Endothelial cell of umbilical vein (primary cell): ENCODE results near the gene CARMIL1. TPM values are rescaled to one million over a fixed set of nuclear protein-coding genes. Genes with fewer than 3 reads are reported as not detected.

Experiments used
- BruUV-seq: library from RNA; stranded (reverse); fragments of 400-500 nt; replicated peaks from 2 replicates; lab custom pipeline; 2021; lab: Mats Ljungman, UMichigan
- CTCF ChIA-PET: fragments of 300-600, 350-600 bp; sonication (Branson Sonifier 250); formaldehyde crosslinking; loops from one replicate; lab custom pipeline; 2021; ENCODE audit warnings: antibody characterized with exemption, inconsistent platforms; lab: Charles Lee
- POLR2A ChIA-PET: fragments of 300-600, 350-600 bp; sonication (Branson Sonifier 250); formaldehyde crosslinking; loops from one replicate; lab custom pipeline; 2021; ENCODE audit warnings: antibody characterized with exemption, inconsistent platforms; lab: Charles Lee
- DNase-seq: peaks from one replicate; pipeline ENCODE4 v3.0.0-alpha.2; 2011; ENCODE audit warnings: low read depth, low spot score
- FAIRE-seq: peaks from 2 replicates; lab custom pipeline; 2011; peaks lifted over from hg19 to GRCh38; lab: Jason Lieb, UNC
- H2AFZ ChIP-seq: 2 replicates; pipeline ENCODE4 v1.6.0; 2012; ENCODE audit warnings: low read depth, low read length, control low read depth, inconsistent platforms
- H3K27ac ChIP-seq: 2 replicates; pipeline ENCODE4 v1.5.1; 2011; ENCODE audit warnings: low read depth, mild to moderate bottlenecking, control low read depth, low read length, moderate library complexity; ENCODE audit not compliant: insufficient read depth
- H3K27me3 ChIP-seq, 2 experiments: 2 replicates each; pipeline versions ENCODE4 v1.6.0 to v1.6.1; 2011; ENCODE audit warnings: low read length in 2 of 2, mixed read lengths in 1 of 2; ENCODE audit not compliant: control insufficient read depth in 2 of 2, insufficient read depth in 2 of 2
- H3K36me3 ChIP-seq, 2 experiments: 2 replicates in 1 of 2; 3 replicates in 1 of 2; pipeline ENCODE4 v1.5.1; 2011; ENCODE audit warnings: low read length in 2 of 2, mild to moderate bottlenecking in 1 of 2, moderate library complexity in 1 of 2; ENCODE audit not compliant: control insufficient read depth in 2 of 2, insufficient read depth in 2 of 2; ENCODE audit errors: extremely low read depth in 1 of 2
- H3K4me1 ChIP-seq: 3 replicates; pipeline ENCODE4 v1.5.1; 2011; ENCODE audit warnings: mild to moderate bottlenecking, low read length; ENCODE audit not compliant: control insufficient read depth, insufficient read depth; ENCODE audit errors: extremely low read depth
- H3K4me2 ChIP-seq: 2 replicates; pipeline ENCODE4 v1.6.1; 2011; ENCODE audit warnings: low read length, control low read depth, mixed read lengths; ENCODE audit not compliant: insufficient read depth
- H3K4me3 ChIP-seq, 3 experiments: fragments of 200-600 bp in 1 of 3; sonication (generic), shearing (Covaris generic) in 1 of 3; replicated peaks in 1 of 3; 2 replicates each; pipeline ENCODE4 v1.5.1; 2011 to 2016; ENCODE audit warnings: control low read depth in 3 of 3, low read length in 3 of 3, mild to moderate bottlenecking in 2 of 3, inconsistent platforms in 1 of 3, low read depth in 1 of 3, moderate library complexity in 1 of 3; ENCODE audit not compliant: insufficient read depth in 1 of 3
- H3K79me2 ChIP-seq: 2 replicates; pipeline ENCODE4 v1.6.0; 2012; ENCODE audit warnings: low read length, inconsistent platforms; ENCODE audit not compliant: control insufficient read depth, insufficient read depth
- H3K9ac ChIP-seq: replicated peaks from 2 replicates; pipeline ENCODE3; 2011; ENCODE audit warnings: low read length, control low read depth; ENCODE audit not compliant: insufficient read depth; ENCODE audit errors: extremely low read depth
- H3K9me1 ChIP-seq: replicated peaks from 3 replicates; pipeline ENCODE4 v1.6.0; 2011; ENCODE audit warnings: mild to moderate bottlenecking, low read length; ENCODE audit not compliant: control insufficient read depth, insufficient read depth; ENCODE audit errors: extremely low read depth
- H3K9me3 ChIP-seq: replicated peaks from 2 replicates; pipeline ENCODE4 v1.5.1; 2012; ENCODE audit warnings: low read length, inconsistent platforms; ENCODE audit not compliant: control insufficient read depth, insufficient read depth
- H4K20me1 ChIP-seq: replicated peaks from 2 replicates; pipeline ENCODE3; 2011; ENCODE audit warnings: mild to moderate bottlenecking, low read length; ENCODE audit not compliant: control insufficient read depth, insufficient read depth; ENCODE audit errors: extremely low read depth
- EZH2 ChIP-seq: IDR thresholded peaks from 2 replicates; pipeline ENCODE4 v1.6.1; 2012; ENCODE audit warnings: borderline replicate concordance, low read depth, mild to moderate bottlenecking, moderate library complexity, low read length, inconsistent platforms; ENCODE audit not compliant: severe bottlenecking
- FOS ChIP-seq: IDR thresholded peaks from 2 replicates; pipeline ENCODE4 v1.6.1; 2011; ENCODE audit warnings: mild to moderate bottlenecking, low read length, moderate library complexity, borderline replicate concordance; ENCODE audit not compliant: insufficient read depth
- GATA2 ChIP-seq: IDR thresholded peaks from 2 replicates; pipeline ENCODE4 v1.7.0; 2011; ENCODE audit warnings: low read depth, mild to moderate bottlenecking, moderate library complexity, mixed read lengths, low read length; ENCODE audit not compliant: insufficient read length, insufficient read depth
- JUN ChIP-seq: IDR thresholded peaks from 2 replicates; pipeline ENCODE4 v1.6.1; 2011; ENCODE audit warnings: borderline replicate concordance, low read depth; ENCODE audit not compliant: insufficient read length, insufficient read depth
- MYC ChIP-seq: IDR thresholded peaks from one replicate; pipeline ENCODE4 v1.6.1; 2011; ENCODE audit warnings: mild to moderate bottlenecking, low read depth, low read length
- POLR2A ChIP-seq: IDR thresholded peaks from 2 replicates; pipeline ENCODE4 v1.6.1; 2012; ENCODE audit warnings: low read depth, mild to moderate bottlenecking, control low read depth, low read length
- POLR2AphosphoS5 ChIP-seq: IDR thresholded peaks from 2 replicates; pipeline ENCODE4 v1.6.1; 2012; ENCODE audit warnings: low read depth, mild to moderate bottlenecking, control low read depth, low read length, moderate library complexity; ENCODE audit not compliant: insufficient read depth
- dilution Hi-C: fragments of 300-500 bp; cut with MboI; formaldehyde crosslinking; loops from one replicate; pipeline ENCODE4 v1.15.0; 2019; ENCODE audit warnings: low sequenced_read_pairs; ENCODE audit not compliant: extremely low pct_ligation_motif_present
- intact Hi-C: fragments of 100-400 bp; cut with micrococcal nuclease; formaldehyde crosslinking; loops from one replicate; pipeline ENCODE4 v1.10.0; 2022
- polyA plus RNA-seq, 4 experiments: library from polyadenylated mRNA; depleted of rRNA in 3 of 4; stranded (reverse) in 3 of 4; unstranded in 1 of 4; fragments of >200 nt; gene quantifications; 2 replicates each; pipeline versions ENCODE4 v1.2.1 to v1.2.3, GENCODE V29; 2011 to 2012; ENCODE audit warnings: missing spikeins in 1 of 4
- total RNA-seq: library from RNA; stranded (reverse); gene quantifications from 2 replicates; pipeline ENCODE4 v1.2.3, GENCODE V29; 2021
- TF ChIP-seq, protein P1 (sequence below), 2 donors: IDR thresholded peaks; 1 replicate in 1 of 2; 2 replicates in 1 of 2; pipeline ENCODE4 v1.5.1; 2011; ENCODE audit warnings: low read length in 2 of 2, mild to moderate bottlenecking in 2 of 2, moderate library complexity in 2 of 2, control low read depth in 1 of 2, inconsistent platforms in 1 of 2, low read depth in 1 of 2; ENCODE audit not compliant: insufficient read depth in 1 of 2; ENCODE audit errors: extremely low read depth in 1 of 2
- TF ChIP-seq, protein P2 (sequence below): IDR thresholded peaks from 2 replicates; pipeline ENCODE4 v1.6.1; 2011; ENCODE audit not compliant: insufficient read depth, insufficient read length

CARMIL1 gene
- total and polyA plus RNA-seq, 2 donors (not counting 3 experiments of a cell fraction or from before 2014, with no cell fraction given): 1.3 to 8.7 TPM

DNA sequence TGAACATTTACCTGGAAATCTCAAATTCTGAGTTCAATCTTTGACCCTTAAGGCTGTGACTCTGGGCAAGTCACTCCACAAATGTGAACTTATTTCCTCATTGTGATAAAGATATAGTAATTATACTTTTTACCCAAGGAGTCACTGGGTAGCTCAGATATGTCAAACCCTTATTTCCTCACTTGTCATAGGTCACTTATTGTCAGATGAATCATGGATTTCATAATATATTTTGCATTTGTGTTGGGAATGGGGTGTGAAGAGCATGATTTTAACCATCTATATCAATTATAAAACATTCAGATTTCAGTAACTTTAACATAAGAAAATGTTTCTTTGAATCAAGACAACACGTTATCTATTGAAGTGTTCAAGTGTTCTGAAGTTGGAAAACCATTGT lies 3.7 kb upstream of the CARMIL1 start:
- no peaks in the 10 kb centered on the region for H3K9me3 ChIP-seq
- no peaks in the 10 kb centered on the region for H3K36me3 ChIP-seq
- H2AFZ ChIP-seq: no peak overlapping the region
- no peak overlapping the region for H3K9ac ChIP-seq
- no peak overlapping the region for H3K4me3 ChIP-seq
- no peak overlapping the region for H3K27ac ChIP-seq
- dilution Hi-C loops: no loop called here
- no peaks in the 10 kb centered on the region for H3K9me1 ChIP-seq
- no peaks in the 10 kb centered on the region for H4K20me1 ChIP-seq
- no peaks in the 10 kb centered on the region for H3K79me2 ChIP-seq
- peaks cover 0 to 2% of the 10 kb centered on the region in 2 experiments for H3K27me3 ChIP-seq
- intact Hi-C loops: loop anchor here (10.0 kb wide), 1 partner anchor 439 kb away; no protein-coding TSS in a partner anchor
- no TSS peak for BruUV-seq
- ChIA-PET POLR2A (no interaction called here), CTCF (interaction anchor here (1.0 to 6.4 kb wide), 3 partner anchors 10 to 216 kb away, joined by 3 to 161 read pairs (median 14); no protein-coding TSS in a partner anchor)
- no peak for TF ChIP-seq EZH2
- no peak for TF ChIP-seq FOS
- no peak for TF ChIP-seq MYC
- TF ChIP-seq POLR2AphosphoS5: no peak
- TF ChIP-seq, protein P1, sequence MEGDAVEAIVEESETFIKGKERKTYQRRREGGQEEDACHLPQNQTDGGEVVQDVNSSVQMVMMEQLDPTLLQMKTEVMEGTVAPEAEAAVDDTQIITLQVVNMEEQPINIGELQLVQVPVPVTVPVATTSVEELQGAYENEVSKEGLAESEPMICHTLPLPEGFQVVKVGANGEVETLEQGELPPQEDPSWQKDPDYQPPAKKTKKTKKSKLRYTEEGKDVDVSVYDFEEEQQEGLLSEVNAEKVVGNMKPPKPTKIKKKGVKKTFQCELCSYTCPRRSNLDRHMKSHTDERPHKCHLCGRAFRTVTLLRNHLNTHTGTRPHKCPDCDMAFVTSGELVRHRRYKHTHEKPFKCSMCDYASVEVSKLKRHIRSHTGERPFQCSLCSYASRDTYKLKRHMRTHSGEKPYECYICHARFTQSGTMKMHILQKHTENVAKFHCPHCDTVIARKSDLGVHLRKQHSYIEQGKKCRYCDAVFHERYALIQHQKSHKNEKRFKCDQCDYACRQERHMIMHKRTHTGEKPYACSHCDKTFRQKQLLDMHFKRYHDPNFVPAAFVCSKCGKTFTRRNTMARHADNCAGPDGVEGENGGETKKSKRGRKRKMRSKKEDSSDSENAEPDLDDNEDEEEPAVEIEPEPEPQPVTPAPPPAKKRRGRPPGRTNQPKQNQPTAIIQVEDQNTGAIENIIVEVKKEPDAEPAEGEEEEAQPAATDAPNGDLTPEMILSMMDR (IDR thresholded peaks at IDR 0.05; ENCODE audit: extremely low read depth in 1 of 2, insufficient read depth in 1 of 2, low read depth in 1 of 2, low read length in 2 of 2): no peak
- TF ChIP-seq POLR2A: no peak
- TF ChIP-seq GATA2: no peak
- no peak for TF ChIP-seq JUN
- TF ChIP-seq, protein P2, sequence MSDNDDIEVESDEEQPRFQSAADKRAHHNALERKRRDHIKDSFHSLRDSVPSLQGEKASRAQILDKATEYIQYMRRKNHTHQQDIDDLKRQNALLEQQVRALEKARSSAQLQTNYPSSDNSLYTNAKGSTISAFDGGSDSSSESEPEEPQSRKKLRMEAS: no peak
- FAIRE-seq (no peak), DNase-seq (no peak)
- H3K4me2 ChIP-seq: no peak overlapping the region
- peaks cover 10% of the 10 kb centered on the region for H3K4me1 ChIP-seq
